ENCODE data around the gene CST7. TPM values are rescaled to one million over a fixed set of nuclear protein-coding genes. Genes with fewer than 3 reads are reported as not detected.

CST7 gene
- total and polyA plus RNA-seq, 2 of the 13 experiments (the other 11 are each of a cell fraction or from before 2014, with no cell fraction given), result not detected

DNA sequence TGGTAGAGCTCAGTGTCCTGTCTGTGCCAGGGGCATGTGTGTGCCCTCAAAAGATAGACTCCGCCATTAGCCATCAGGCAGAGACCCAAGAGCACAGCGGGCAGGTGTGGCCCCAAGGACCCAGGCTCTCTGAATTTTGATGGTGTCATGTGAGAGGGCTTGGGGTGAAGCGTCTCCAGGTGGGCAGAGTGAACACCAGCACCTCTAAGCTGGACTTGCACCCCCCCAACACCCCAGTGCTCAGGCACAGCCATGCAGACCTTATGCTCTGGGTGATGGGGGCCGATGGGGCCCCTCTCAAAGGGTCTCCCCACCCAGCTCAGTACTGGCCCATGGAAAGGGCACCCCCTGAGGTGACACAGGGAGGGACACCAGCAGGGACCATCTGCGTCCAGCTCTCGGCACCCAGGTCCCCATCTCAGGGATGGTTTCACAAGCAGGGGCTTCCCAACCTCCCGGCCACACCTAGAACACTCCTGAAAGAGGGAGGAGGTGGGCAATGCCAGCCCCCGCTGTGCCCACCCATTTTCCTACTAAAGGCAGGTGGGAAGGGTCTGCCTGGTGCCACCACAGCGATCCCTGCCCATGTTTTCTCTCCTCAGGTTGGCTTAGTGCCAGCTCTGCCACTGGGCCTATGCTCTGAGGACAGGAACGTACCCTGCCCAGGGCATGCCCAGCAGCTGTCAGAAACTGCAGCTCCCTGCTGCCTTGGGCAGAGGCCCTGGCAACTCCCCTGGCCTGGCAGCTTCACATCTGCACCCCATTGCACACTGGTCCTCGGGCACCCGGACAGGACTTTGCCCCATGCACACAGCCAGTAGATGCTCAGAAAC is 3.5 kb downstream of the CST7 start (continued):
- peak; percentile 17; the same call in 1 of the 2 replicates for TF ChIP-seq MYC (CRISPR knock-in tag; IDR thresholded peaks at IDR 0.05; ENCODE audit: borderline replicate concordance)
- TF ChIP-seq JDP2 (CRISPR knock-in tag; IDR thresholded peaks at IDR 0.05; ENCODE audit: borderline replicate concordance), result no peak
- TF ChIP-seq, protein P1, sequence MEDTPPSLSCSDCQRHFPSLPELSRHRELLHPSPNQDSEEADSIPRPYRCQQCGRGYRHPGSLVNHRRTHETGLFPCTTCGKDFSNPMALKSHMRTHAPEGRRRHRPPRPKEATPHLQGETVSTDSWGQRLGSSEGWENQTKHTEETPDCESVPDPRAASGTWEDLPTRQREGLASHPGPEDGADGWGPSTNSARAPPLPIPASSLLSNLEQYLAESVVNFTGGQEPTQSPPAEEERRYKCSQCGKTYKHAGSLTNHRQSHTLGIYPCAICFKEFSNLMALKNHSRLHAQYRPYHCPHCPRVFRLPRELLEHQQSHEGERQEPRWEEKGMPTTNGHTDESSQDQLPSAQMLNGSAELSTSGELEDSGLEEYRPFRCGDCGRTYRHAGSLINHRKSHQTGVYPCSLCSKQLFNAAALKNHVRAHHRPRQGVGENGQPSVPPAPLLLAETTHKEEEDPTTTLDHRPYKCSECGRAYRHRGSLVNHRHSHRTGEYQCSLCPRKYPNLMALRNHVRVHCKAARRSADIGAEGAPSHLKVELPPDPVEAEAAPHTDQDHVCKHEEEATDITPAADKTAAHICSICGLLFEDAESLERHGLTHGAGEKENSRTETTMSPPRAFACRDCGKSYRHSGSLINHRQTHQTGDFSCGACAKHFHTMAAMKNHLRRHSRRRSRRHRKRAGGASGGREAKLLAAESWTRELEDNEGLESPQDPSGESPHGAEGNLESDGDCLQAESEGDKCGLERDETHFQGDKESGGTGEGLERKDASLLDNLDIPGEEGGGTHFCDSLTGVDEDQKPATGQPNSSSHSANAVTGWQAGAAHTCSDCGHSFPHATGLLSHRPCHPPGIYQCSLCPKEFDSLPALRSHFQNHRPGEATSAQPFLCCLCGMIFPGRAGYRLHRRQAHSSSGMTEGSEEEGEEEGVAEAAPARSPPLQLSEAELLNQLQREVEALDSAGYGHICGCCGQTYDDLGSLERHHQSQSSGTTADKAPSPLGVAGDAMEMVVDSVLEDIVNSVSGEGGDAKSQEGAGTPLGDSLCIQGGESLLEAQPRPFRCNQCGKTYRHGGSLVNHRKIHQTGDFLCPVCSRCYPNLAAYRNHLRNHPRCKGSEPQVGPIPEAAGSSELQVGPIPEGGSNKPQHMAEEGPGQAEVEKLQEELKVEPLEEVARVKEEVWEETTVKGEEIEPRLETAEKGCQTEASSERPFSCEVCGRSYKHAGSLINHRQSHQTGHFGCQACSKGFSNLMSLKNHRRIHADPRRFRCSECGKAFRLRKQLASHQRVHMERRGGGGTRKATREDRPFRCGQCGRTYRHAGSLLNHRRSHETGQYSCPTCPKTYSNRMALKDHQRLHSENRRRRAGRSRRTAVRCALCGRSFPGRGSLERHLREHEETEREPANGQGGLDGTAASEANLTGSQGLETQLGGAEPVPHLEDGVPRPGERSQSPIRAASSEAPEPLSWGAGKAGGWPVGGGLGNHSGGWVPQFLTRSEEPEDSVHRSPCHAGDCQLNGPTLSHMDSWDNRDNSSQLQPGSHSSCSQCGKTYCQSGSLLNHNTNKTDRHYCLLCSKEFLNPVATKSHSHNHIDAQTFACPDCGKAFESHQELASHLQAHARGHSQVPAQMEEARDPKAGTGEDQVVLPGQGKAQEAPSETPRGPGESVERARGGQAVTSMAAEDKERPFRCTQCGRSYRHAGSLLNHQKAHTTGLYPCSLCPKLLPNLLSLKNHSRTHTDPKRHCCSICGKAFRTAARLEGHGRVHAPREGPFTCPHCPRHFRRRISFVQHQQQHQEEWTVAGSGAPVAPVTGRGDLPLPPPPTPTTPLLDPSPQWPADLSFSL (CRISPR knock-in tag; IDR thresholded peaks at IDR 0.05), result no peak
- TF ChIP-seq, protein P2, sequence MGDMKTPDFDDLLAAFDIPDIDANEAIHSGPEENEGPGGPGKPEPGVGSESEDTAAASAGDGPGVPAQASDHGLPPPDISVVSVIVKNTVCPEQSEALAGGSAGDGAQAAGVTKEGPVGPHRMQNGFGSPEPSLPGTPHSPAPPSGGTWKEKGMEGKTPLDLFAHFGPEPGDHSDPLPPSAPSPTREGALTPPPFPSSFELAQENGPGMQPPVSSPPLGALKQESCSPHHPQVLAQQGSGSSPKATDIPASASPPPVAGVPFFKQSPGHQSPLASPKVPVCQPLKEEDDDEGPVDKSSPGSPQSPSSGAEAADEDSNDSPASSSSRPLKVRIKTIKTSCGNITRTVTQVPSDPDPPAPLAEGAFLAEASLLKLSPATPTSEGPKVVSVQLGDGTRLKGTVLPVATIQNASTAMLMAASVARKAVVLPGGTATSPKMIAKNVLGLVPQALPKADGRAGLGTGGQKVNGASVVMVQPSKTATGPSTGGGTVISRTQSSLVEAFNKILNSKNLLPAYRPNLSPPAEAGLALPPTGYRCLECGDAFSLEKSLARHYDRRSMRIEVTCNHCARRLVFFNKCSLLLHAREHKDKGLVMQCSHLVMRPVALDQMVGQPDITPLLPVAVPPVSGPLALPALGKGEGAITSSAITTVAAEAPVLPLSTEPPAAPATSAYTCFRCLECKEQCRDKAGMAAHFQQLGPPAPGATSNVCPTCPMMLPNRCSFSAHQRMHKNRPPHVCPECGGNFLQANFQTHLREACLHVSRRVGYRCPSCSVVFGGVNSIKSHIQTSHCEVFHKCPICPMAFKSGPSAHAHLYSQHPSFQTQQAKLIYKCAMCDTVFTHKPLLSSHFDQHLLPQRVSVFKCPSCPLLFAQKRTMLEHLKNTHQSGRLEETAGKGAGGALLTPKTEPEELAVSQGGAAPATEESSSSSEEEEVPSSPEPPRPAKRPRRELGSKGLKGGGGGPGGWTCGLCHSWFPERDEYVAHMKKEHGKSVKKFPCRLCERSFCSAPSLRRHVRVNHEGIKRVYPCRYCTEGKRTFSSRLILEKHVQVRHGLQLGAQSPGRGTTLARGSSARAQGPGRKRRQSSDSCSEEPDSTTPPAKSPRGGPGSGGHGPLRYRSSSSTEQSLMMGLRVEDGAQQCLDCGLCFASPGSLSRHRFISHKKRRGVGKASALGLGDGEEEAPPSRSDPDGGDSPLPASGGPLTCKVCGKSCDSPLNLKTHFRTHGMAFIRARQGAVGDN (CRISPR knock-in tag; IDR thresholded peaks at IDR 0.05), result peak; percentile 33; the same call in 1 of the 2 replicates
- TF ChIP-seq, protein P3, sequence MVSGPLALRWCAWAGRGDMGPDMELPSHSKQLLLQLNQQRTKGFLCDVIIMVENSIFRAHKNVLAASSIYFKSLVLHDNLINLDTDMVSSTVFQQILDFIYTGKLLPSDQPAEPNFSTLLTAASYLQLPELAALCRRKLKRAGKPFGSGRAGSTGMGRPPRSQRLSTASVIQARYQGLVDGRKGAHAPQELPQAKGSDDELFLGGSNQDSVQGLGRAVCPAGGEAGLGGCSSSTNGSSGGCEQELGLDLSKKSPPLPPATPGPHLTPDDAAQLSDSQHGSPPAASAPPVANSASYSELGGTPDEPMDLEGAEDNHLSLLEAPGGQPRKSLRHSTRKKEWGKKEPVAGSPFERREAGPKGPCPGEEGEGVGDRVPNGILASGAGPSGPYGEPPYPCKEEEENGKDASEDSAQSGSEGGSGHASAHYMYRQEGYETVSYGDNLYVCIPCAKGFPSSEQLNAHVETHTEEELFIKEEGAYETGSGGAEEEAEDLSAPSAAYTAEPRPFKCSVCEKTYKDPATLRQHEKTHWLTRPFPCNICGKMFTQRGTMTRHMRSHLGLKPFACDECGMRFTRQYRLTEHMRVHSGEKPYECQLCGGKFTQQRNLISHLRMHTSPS (CRISPR knock-in tag; IDR thresholded peaks at IDR 0.05; ENCODE audit: low read depth), result peak; percentile 42; the same call in 1 of the 2 replicates
- TF ChIP-seq HNRNPL (IDR thresholded peaks at IDR 0.05; ENCODE audit: low read depth, low read length), result peak; percentile 83

Measured in HepG2 (cell line).